HG02763 (cell line): ENCODE results near the gene RTN4RL1.
A peak's percentile ranks its signal among the peaks of the same experiment; 100 is the strongest.

Source experiments
- ATAC-seq: cut with Tn5 transposase; IDR thresholded peaks from one replicate; pipeline ENCODE4 v1.9.1; 2021; ENCODE audit warnings: mild to moderate bottlenecking, moderate library complexity; ENCODE audit not compliant: unreplicated experiment

RTN4RL1 gene

GRCh38 chr17:2025220-2025621 lies at the start of gene RTN4RL1:
TSS of gene RTN4RL1 (minus strand) at chr17:2025334. CDS start at chr17:2024865, 469 bp downstream.
- no peak for ATAC-seq

- ATAC-seq, result no peak
These were observed 49.8 kb upstream of the RTN4RL1 start for GRCh38 chr17:2074919-2075318.

GRCh38 chr17:2071455-2072281 lies 46.5 kb upstream of the RTN4RL1 start:
- no peak for ATAC-seq

- ATAC-seq, result no peak
These were observed 45.9 kb upstream of the RTN4RL1 start for GRCh38 chr17:2071024-2071385.

- ATAC-seq, result peak; percentile 68
These were observed 45.3 kb upstream of the RTN4RL1 start for GRCh38 chr17:2070241-2071023.

- no peak for ATAC-seq
These were observed 43.5 kb upstream of the RTN4RL1 start for GRCh38 chr17:2068519-2069051.

- ATAC-seq, result no peak
These were observed 42.9 kb upstream of the RTN4RL1 start for GRCh38 chr17:2068031-2068518.

GRCh38 chr17:2067608-2068024 lies 42.5 kb upstream of the RTN4RL1 start:
- no peak for ATAC-seq

- no peak for ATAC-seq
These were observed 42.0 kb upstream of the RTN4RL1 start for GRCh38 chr17:2067048-2067561.

GRCh38 chr17:2065949-2066400 lies 40.8 kb upstream of the RTN4RL1 start:
- ATAC-seq, result no peak

- no peak for ATAC-seq
These were observed 40.0 kb upstream of the RTN4RL1 start for GRCh38 chr17:2064980-2065785.

GRCh38 chr17:2064520-2064971 lies 39.4 kb upstream of the RTN4RL1 start:
- ATAC-seq, result no peak

GRCh38 chr17:2064147-2064489 lies 39.0 kb upstream of the RTN4RL1 start:
- no peak for ATAC-seq

GRCh38 chr17:2063261-2064146 lies 38.4 kb upstream of the RTN4RL1 start:
- no peak for ATAC-seq

GRCh38 chr17:2062571-2063183 lies 37.5 kb upstream of the RTN4RL1 start:
- no peak for ATAC-seq

- no peak for ATAC-seq
These were observed 36.4 kb upstream of the RTN4RL1 start for GRCh38 chr17:2061441-2061958.

- ATAC-seq, result no peak
These were observed 35.7 kb upstream of the RTN4RL1 start for GRCh38 chr17:2060681-2061440.

GRCh38 chr17:2060385-2060658 lies 35.2 kb upstream of the RTN4RL1 start:
- no peak for ATAC-seq
